K562 (cell line): Measurements from ENCODE around the gene TMEM150A. TPM values are rescaled to one million over a fixed set of nuclear protein-coding genes. Genes with fewer than 3 reads are reported as not detected.

ENCODE experiments used
- ATAC-seq: fragments of 200-7000 bp; cut with Tn5 transposase; 3 replicates; pipeline ENCODE4 v1.9.1; 2020; ENCODE audit warnings: moderate library complexity
- BruUV-seq: library from RNA; stranded (reverse); fragments of 400-500 nt; replicated peaks from 2 replicates; lab custom pipeline; 2021; lab: Mats Ljungman, UMichigan
- CTCF ChIA-PET: fragments of 300-600 bp; formaldehyde crosslinking; extraction: SDS; loops from one replicate; lab custom pipeline; 2021; ENCODE audit warnings: low intra/inter-chr PET ratio; lab: Yijun Ruan, JAX
- POLR2A ChIA-PET: fragments of 300-600, 350-650 bp; sonication (Branson Sonifier 250); formaldehyde crosslinking; extraction: SDS; loops from one replicate; lab custom pipeline; 2021; ENCODE audit warnings: antibody characterized with exemption, inconsistent platforms; lab: Yijun Ruan, JAX
- DNase-seq, 4 experiments: peaks; one replicate each; pipeline versions ENCODE4 v3.0.0 to v3.0.0-alpha.2; 2011 to 2018; ENCODE audit warnings: low spot score in 3 of 4, mixed read lengths in 3 of 4; ENCODE audit errors: extremely low read depth in 1 of 4
- FAIRE-seq: peaks from 2 replicates; lab custom pipeline; 2011; peaks lifted over from hg19 to GRCh38; lab: Jason Lieb, UNC
- H2AFZ ChIP-seq: 2 replicates; pipeline ENCODE4 v1.6.0; 2011; ENCODE audit warnings: low read depth, low read length, control low read depth, inconsistent platforms
- H3K27ac ChIP-seq: fragments of 200-600 bp; 3 replicates; pipeline ENCODE4 v1.8.0; 2011; ENCODE audit warnings: low read depth, mild to moderate bottlenecking, control low read depth, inconsistent platforms, low read length, moderate library complexity, mixed read lengths; ENCODE audit errors: extremely low read depth
- H3K27me3 ChIP-seq, 2 experiments: fragments of 300-600 bp in 1 of 2; 2 replicates in 1 of 2; 3 replicates in 1 of 2; pipeline versions ENCODE4 v1.6.0 to v1.8.0; 2011; ENCODE audit warnings: inconsistent platforms in 2 of 2, low read length in 2 of 2, mild to moderate bottlenecking in 1 of 2, mixed read lengths in 1 of 2, moderate library complexity in 1 of 2; ENCODE audit not compliant: control insufficient read depth in 2 of 2, insufficient read depth in 2 of 2
- H3K36me3 ChIP-seq: fragments of 300-600 bp; 3 replicates; pipeline ENCODE4 v1.8.0; 2011; ENCODE audit warnings: mild to moderate bottlenecking, low read length, inconsistent platforms; ENCODE audit not compliant: control insufficient read depth, insufficient read depth
- H3K4me1 ChIP-seq, 2 experiments: fragments of 200-600 bp in 1 of 2; replicated peaks in 1 of 2; 2 replicates in 1 of 2; 3 replicates in 1 of 2; pipeline versions ENCODE4 v1.5.1 to v1.8.0; 2011; ENCODE audit warnings: inconsistent platforms in 2 of 2, low read length in 2 of 2, mild to moderate bottlenecking in 1 of 2, mixed read lengths in 1 of 2, moderate library complexity in 1 of 2; ENCODE audit not compliant: control insufficient read depth in 2 of 2, insufficient read depth in 2 of 2
- H3K4me2 ChIP-seq: 2 replicates; pipeline ENCODE4 v1.6.1; 2011; ENCODE audit warnings: low read length, control low read depth, inconsistent platforms, mixed read lengths; ENCODE audit not compliant: insufficient read depth
- H3K4me3 ChIP-seq: fragments of 200-600 bp; sonication (generic), shearing (Covaris generic); 2 replicates; pipeline ENCODE4 v1.5.1; 2016; ENCODE audit warnings: control low read depth, inconsistent platforms
- H3K79me2 ChIP-seq: fragments of 200-600 bp; 3 replicates; pipeline ENCODE4 v1.8.0; 2011; ENCODE audit warnings: low read length, inconsistent platforms; ENCODE audit not compliant: control insufficient read depth, insufficient read depth
- H3K9ac ChIP-seq, 2 experiments: 2 replicates each; pipeline versions ENCODE4 v1.6.0 to v1.6.1; 2011; ENCODE audit warnings: low read depth in 2 of 2, low read length in 2 of 2, control low read depth in 1 of 2, inconsistent platforms in 1 of 2, mild to moderate bottlenecking in 1 of 2, mixed read lengths in 1 of 2; ENCODE audit not compliant: insufficient read depth in 1 of 2
- H3K9me1 ChIP-seq: one replicate; pipeline ENCODE4 v1.6.0; 2011; ENCODE audit warnings: inconsistent platforms, mild to moderate bottlenecking, low read length, moderate library complexity; ENCODE audit not compliant: control insufficient read depth, insufficient read depth
- H3K9me3 ChIP-seq: replicated peaks from 2 replicates; pipeline ENCODE4 v1.5.1; 2011; ENCODE audit warnings: low read depth, low read length, inconsistent platforms; ENCODE audit not compliant: control insufficient read depth, insufficient read depth
- H4K20me1 ChIP-seq: replicated peaks from 2 replicates; pipeline ENCODE4 v1.6.1; 2011; ENCODE audit warnings: low read length, inconsistent platforms, mixed read lengths; ENCODE audit not compliant: control insufficient read depth, insufficient read depth
- CREB3L1 ChIP-seq: fragments of 450-650 bp; IDR thresholded peaks from 2 replicates; pipeline ENCODE4 v1.6.1; 2014; ENCODE audit warnings: low read depth, mild to moderate bottlenecking, moderate library complexity, borderline replicate concordance
- FOXA1 ChIP-seq: fragments of 450-650 bp; IDR thresholded peaks from 2 replicates; pipeline ENCODE4 v1.6.1; 2016; ENCODE audit warnings: mild to moderate bottlenecking, borderline replicate concordance
- SMARCA5 ChIP-seq: fragments of 450-650 bp; IDR thresholded peaks from 2 replicates; pipeline ENCODE4 v1.6.1; 2016
- SRSF3 ChIP-seq: fragments of 200-400 bp; formaldehyde crosslinking; IDR thresholded peaks from 2 replicates; pipeline ENCODE4 v1.6.1; 2016; ENCODE audit warnings: mild to moderate bottlenecking, low read length, moderate library complexity; ENCODE audit not compliant: insufficient read depth
- TCFL5 ChIP-seq: fragments of 250-450 bp; sonication (Bioruptor Pico); conservative IDR thresholded peaks from 2 replicates; pipeline ENCODE4 v1.6.1; 2021; ENCODE audit warnings: mild to moderate bottlenecking, moderate library complexity, matching md5 sums
- TFAP4 ChIP-seq: sonication (generic); formaldehyde crosslinking; IDR thresholded peaks from 2 replicates; pipeline ENCODE4 v1.8.0; 2022; ENCODE audit warnings: missing genetic modification reagents, mild to moderate bottlenecking, moderate library complexity, borderline replicate concordance
- YBX1 ChIP-seq: fragments of 450-650 bp; IDR thresholded peaks from 2 replicates; pipeline ENCODE4 v1.7.1; 2016; ENCODE audit warnings: mild to moderate bottlenecking
- ZNF274 ChIP-seq: IDR thresholded peaks from 2 replicates; pipeline ENCODE4 v1.6.1; 2011; ENCODE audit warnings: low read depth, mild to moderate bottlenecking, low read length, moderate library complexity, borderline replicate concordance
- ZNF398 ChIP-seq: fragments of 250-450 bp; sonication (Bioruptor Pico); IDR thresholded peaks from 2 replicates; pipeline ENCODE4 v1.8.0; 2021; ENCODE audit warnings: moderate library complexity, mild to moderate bottlenecking, inconsistent platforms
- WGBS: fragments of 100-300 bp; shearing (Covaris generic); methylation state at CpG from one replicate; pipeline ENCODE4 v1.1.6; 2016; ENCODE audit warnings: low coverage, mixed read lengths; ENCODE audit not compliant: insufficient coverage; ENCODE audit errors: missing lambda C conversion rate; 5-methylcytosine and 5-hydroxymethylcytosine counted together
- in situ Hi-C: fragments of 300-500 bp; cut with MboI; formaldehyde crosslinking; loops from 4 replicates; pipeline ENCODE4 v1.15.0; 2018; ENCODE audit warnings: inconsistent platforms, mixed read lengths
- intact Hi-C: fragments of 100-400 bp; cut with micrococcal nuclease; formaldehyde crosslinking; loops from 2 replicates; pipeline ENCODE4 v1.14.2; 2022
- polyA plus RNA-seq, 8 experiments: library from polyadenylated mRNA; depleted of rRNA in 4 of 8; stranded (reverse) in 5 of 8; unstranded in 3 of 8; fragments of >200 nt; fragmentation: Nextera tagmentation in 2 of 8; fragmentation: Illumina TruSeq in 1 of 8; extraction: Ambion mirVana in 2 of 8; extraction: Trizol in 1 of 8; gene quantifications; 2 replicates each; pipeline versions ENCODE4 v1.2.1 to v1.2.3, GENCODE V29; 2011 to 2014; ENCODE audit warnings: inconsistent platforms in 1 of 8, missing spikeins in 1 of 8
- total RNA-seq, 7 experiments: library from RNA; depleted of rRNA in 6 of 7; stranded (reverse); fragments of >200 nt in 6 of 7; fragmentation: Illumina TruSeq in 2 of 7; extraction: Trizol in 2 of 7; gene quantifications; 2 replicates each; pipeline versions ENCODE4 v1.2.1 to v1.2.3, GENCODE V29; 2011 to 2021; ENCODE audit warnings: low replicate concordance in 1 of 7

TMEM150A gene
- total and polyA plus RNA-seq, 9 of the 15 experiments (the other 6 are each of a cell fraction or from before 2014, with no cell fraction given) = 3.9 to 17.1 (median 8.4) TPM

- Histone ChIP-seq H3K4me3 (no peak overlapping the region), H3K4me1 (peaks cover 31 to 34% of the 10 kb centered on the region in 2 experiments), H4K20me1 (no peaks in the 10 kb centered on the region), H3K9me1 (peaks cover 6% of the 10 kb centered on the region), H3K36me3 (no peaks in the 10 kb centered on the region), H3K27me3 (no peaks in the 10 kb centered on the region), H3K79me2 (peaks cover 9% of the 10 kb centered on the region; the same call in 2 of the 3 replicates), H3K9me3 (no peaks in the 10 kb centered on the region), H3K9ac (peak overlapping the region in 1 of 2 experiments; percentile 72; a peak in 1 of 4 replicates), H2AFZ (no peak overlapping the region), H3K27ac (no peak overlapping the region), H3K4me2 (no peak overlapping the region)
- no peak for ATAC-seq
- WGBS = 63% methylated on average over 7 of the region's 7 CpGs
- FAIRE-seq = no peak
- in situ Hi-C loops (no loop called here), intact Hi-C loops (no loop called here)
- TF ChIP-seq FOXA1 = no peak
- no peak for TF ChIP-seq TFAP4 (CRISPR knock-in tag)
- no peak for TF ChIP-seq CREB3L1
- TF ChIP-seq SRSF3 = no peak
- TF ChIP-seq ZNF398 (CRISPR knock-in tag) = no peak
- TF ChIP-seq ZNF274 = no peak
- TF ChIP-seq SMARCA5 = no peak
- no peak for TF ChIP-seq TCFL5
- TF ChIP-seq YBX1 = no peak
- ChIA-PET POLR2A (interaction anchor here (0.6 to 2.7 kb wide), 5 partner anchors 11 to 52 kb away, joined by 3 to 25 read pairs (median 3); partner anchors contain the start of genes MAT2A, TMEM150A and VAMP8), CTCF (no interaction called here)
- no peak for DNase-seq
- BruUV-seq = no TSS peak
Measured at GRCh38 chr2:85589982-85590791, 12.3 kb downstream of the TMEM150A start.
